Chondrocyte (in vitro differentiated cells): Measurements from ENCODE around the gene TPSG1. TPM values are rescaled to one million over a fixed set of nuclear protein-coding genes. Genes with fewer than 3 reads are reported as not detected.
A peak's percentile ranks its signal among the peaks of the same experiment; 100 is the strongest.

Experiments
- DNase-seq: peaks from one replicate; pipeline ENCODE4 v3.0.0; 2021; ENCODE audit warnings: mixed read lengths, low spot score
- H3K27ac Mint-ChIP-seq: one replicate; pipeline ENCODE4 v1.8.0; 2021; ENCODE audit warnings: mild to moderate bottlenecking, moderate library complexity, mixed read lengths; ENCODE audit not compliant: unreplicated experiment
- H3K27me3 Mint-ChIP-seq: 2 replicates; pipeline ENCODE4 v1.8.0; 2021; ENCODE audit warnings: low read depth, mixed read lengths
- H3K36me3 Mint-ChIP-seq: 2 replicates; pipeline ENCODE4 v1.8.0; 2021; ENCODE audit warnings: low read depth, mixed read lengths
- H3K4me1 Mint-ChIP-seq: 2 replicates; pipeline ENCODE4 v1.8.0; 2021; ENCODE audit warnings: low read depth, mild to moderate bottlenecking, mixed read lengths
- H3K4me3 Mint-ChIP-seq: one replicate; pipeline ENCODE4 v1.8.0; 2021; ENCODE audit warnings: mild to moderate bottlenecking, moderate library complexity, mixed read lengths; ENCODE audit not compliant: unreplicated experiment
- H3K9me3 Mint-ChIP-seq: 2 replicates; pipeline ENCODE4 v1.8.0; 2021; ENCODE audit warnings: low read depth, mixed read lengths
- total RNA-seq: library from RNA; stranded (reverse); gene quantifications from 3 replicates; pipeline ENCODE4 v1.2.1, GENCODE V29; 2021
- TF ChIP-seq, protein P1 (sequence below): fragments of 200-600 bp; sonication (generic); IDR thresholded peaks from 2 replicates; pipeline ENCODE4 v1.5.0; 2021; ENCODE audit warnings: antibody characterized with exemption, mild to moderate bottlenecking, moderate library complexity

Gene TPSG1
- total RNA-seq, 1 donor from 2014 or later, result not detected

DNA sequence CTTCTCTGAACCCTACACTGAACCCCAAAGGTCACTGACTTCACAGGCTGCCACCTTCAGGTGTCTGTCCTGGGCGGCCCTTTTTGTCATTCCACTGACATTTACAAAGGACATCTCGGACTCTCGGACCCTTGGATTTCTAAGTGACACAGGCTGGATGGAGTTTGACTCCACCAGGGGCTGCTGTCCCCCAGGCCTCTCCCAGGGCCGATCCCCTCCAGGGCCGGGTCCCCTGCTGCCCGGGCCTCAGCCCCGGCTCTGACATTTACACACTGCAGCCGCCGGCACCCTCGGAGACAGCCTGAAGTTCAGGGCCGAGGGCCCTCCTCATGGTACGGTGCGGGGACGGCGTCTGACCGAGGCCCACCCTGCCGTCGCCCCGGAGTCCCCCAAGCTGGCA, 48.0 kb downstream of the TPSG1 start:
- Mint-ChIP-seq H3K27me3 (no peaks in the 10 kb centered on the region), H3K27ac (no peak overlapping the region), H3K4me3 (no peak overlapping the region), H3K9me3 (no peaks in the 10 kb centered on the region), H3K36me3 (no peaks in the 10 kb centered on the region), H3K4me1 (peaks cover 44% of the 10 kb centered on the region)
- no peak for DNase-seq
- TF ChIP-seq, protein P1, sequence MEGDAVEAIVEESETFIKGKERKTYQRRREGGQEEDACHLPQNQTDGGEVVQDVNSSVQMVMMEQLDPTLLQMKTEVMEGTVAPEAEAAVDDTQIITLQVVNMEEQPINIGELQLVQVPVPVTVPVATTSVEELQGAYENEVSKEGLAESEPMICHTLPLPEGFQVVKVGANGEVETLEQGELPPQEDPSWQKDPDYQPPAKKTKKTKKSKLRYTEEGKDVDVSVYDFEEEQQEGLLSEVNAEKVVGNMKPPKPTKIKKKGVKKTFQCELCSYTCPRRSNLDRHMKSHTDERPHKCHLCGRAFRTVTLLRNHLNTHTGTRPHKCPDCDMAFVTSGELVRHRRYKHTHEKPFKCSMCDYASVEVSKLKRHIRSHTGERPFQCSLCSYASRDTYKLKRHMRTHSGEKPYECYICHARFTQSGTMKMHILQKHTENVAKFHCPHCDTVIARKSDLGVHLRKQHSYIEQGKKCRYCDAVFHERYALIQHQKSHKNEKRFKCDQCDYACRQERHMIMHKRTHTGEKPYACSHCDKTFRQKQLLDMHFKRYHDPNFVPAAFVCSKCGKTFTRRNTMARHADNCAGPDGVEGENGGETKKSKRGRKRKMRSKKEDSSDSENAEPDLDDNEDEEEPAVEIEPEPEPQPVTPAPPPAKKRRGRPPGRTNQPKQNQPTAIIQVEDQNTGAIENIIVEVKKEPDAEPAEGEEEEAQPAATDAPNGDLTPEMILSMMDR, result no peak

DNA sequence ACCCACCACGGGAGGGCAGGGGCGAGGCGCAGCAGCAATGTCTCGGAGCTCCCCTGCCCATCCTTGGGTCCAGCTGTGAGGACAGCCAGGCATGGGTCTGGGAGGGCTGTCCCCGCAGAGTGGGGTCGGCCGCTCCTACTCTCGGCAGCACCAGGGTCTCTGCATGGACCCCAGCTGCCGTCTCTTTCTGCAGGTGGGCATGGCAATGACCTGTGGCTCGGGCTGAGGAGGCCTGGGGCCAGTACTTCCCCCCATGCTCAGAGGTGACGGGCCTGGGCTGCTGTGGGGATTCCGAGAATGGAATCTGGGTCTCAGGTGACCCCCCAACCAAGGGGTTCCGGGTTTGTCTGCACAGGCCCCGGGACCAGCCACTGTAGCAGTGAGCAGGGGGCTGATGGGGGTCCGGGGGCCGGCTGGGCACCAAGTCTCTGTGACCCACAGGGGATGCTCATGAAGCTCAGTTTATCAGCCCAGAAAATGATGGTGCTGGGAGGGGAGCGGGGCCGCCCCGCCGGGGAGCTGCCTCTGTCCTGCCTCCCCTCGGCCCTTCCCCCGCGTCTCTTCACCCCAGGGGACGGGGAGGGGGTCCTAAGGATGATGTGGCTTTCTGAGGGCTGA, 48.7 kb downstream of the TPSG1 start:
- Mint-ChIP-seq H3K4me1 (peaks cover 37% of the 10 kb centered on the region), H3K27ac (no peak overlapping the region), H3K36me3 (no peaks in the 10 kb centered on the region), H3K9me3 (no peaks in the 10 kb centered on the region), H3K27me3 (no peaks in the 10 kb centered on the region), H3K4me3 (no peak overlapping the region)
- TF ChIP-seq, protein P1, result peak; percentile 13
- DNase-seq, result no peak

DNA sequence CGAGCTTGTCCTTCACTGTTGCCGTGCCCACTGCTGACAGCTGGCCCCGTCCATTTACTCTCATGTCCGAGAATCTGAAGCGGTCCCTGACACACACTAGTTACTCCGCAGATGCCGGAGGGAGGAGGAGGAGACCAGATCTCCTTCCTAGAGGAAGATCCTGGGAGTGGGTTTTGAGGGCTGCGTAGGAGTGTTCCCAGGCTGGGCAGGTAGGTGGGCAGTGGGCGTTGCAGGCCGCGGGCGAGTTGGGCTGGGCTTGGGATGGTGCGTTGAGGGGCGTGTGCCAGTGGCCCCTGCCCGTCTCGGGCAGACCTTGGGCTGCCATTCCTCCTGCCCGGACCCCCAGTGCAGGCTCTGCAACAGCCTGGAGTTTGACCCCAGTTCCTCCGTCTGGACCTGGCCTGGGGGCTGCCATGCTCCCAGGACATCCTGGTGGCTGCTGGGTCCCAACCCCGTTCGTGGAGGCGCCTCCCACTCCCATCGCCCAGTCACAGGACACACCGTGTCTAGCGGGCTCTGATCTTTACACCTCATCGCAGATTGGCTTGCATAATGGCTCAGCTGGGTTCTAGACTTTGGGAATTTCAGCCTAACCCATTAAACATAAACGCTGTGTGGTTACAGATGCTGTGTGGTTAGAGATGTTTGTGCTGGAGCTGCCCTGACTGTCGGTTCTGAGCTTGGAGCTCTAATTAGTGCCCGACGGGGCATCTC, 49.3 kb downstream of the TPSG1 start:
- peaks cover 31% of the 10 kb centered on the region for H3K4me1 Mint-ChIP-seq
- TF ChIP-seq, protein P1, result no peak
- H3K9me3 Mint-ChIP-seq, result no peaks in the 10 kb centered on the region
- H3K4me3 Mint-ChIP-seq, result no peak overlapping the region
- H3K36me3 Mint-ChIP-seq, result no peaks in the 10 kb centered on the region
- no peaks in the 10 kb centered on the region for H3K27me3 Mint-ChIP-seq
- peak overlapping the region; percentile 36 for H3K27ac Mint-ChIP-seq
- no peak for DNase-seq

DNA sequence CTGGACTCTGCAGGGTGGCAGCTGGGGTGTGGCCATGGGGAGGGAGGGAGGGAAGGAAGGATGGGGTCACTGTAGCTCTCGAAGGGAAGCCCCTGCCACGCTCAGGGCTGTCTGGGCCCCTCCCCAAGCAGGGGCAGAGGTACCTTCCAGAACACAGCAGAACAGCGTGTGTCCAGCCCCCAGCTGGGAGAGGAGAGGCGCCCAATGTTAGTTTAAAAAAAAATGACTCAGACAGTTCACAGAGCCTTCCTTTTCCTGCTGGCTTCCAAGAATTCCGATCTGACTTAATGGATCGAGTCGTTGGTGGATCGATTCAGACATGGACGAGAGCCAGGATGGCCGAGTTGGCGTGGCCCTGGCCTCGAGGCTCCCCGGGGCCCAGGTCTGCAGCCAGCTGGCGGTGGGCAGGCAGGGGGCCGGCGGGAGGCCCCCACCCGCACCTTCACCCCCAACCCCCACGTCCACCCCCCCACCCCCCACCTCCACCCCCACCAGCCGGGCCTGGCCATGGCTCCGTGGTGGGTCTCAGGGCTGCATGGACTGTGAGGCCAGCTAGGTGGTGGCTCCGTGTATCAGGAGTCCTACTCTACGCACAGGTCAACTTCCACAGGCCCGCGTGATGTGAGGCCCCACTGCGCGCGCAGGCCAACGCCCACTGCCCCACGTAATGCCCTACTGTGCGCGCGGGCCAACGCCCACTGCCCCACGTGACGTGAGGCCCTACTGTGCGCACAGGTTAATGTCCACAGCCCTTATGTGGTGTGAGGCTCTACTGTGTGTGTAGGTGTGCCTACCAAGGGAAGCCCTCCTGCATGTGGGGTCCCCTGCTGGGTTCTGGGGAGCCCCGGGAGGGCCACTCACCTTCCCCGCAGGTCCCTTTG, 50.4 kb downstream of the TPSG1 start:
- no peaks in the 10 kb centered on the region for H3K27me3 Mint-ChIP-seq
- no peaks in the 10 kb centered on the region for H3K9me3 Mint-ChIP-seq
- H3K4me3 Mint-ChIP-seq, result no peak overlapping the region
- H3K27ac Mint-ChIP-seq, result peak overlapping the region; percentile 65
- H3K36me3 Mint-ChIP-seq, result no peaks in the 10 kb centered on the region
- TF ChIP-seq, protein P1, result no peak
- no peak for DNase-seq
- H3K4me1 Mint-ChIP-seq, result peaks cover 36% of the 10 kb centered on the region

DNA sequence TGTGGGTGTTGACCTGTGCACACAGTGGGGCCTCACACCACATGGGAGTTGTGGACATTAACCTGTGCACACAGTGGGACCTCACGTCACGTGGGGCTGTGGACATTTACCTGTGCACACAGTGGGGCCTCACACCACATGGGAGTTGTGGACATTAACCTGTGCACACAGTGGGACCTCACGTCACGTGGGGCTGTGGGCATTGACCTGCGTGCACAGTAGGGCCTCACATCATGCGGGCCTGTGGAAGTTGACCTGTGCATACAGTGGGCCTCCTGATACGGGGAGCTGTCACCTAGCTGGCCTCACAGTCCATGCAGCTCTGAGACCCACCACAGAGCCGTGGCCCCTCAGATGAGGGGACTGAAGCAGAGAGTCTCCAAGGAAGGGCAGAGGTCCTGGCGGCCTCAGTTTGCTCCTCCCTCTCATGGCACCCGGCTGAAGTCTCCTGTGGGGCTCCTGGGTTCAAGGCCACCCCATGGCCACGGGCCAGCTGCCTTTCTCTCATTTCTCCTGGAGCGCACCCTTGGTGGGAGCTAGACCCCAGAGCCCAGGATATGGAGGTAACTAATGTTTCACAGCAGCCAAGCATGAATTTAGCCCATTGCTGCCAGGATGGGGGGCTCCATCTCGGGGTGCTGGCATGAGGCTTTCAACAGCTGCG, 51.1 kb downstream of the TPSG1 start:
- no peaks in the 10 kb centered on the region for H3K9me3 Mint-ChIP-seq
- H3K27me3 Mint-ChIP-seq, result no peaks in the 10 kb centered on the region
- no peak overlapping the region for H3K27ac Mint-ChIP-seq
- H3K4me3 Mint-ChIP-seq, result no peak overlapping the region
- no peak for DNase-seq
- TF ChIP-seq, protein P1, result no peak
- peaks cover 39% of the 10 kb centered on the region for H3K4me1 Mint-ChIP-seq
- no peaks in the 10 kb centered on the region for H3K36me3 Mint-ChIP-seq
